ENCODE results near the gene PRUNE2. TPM values are rescaled to one million over a fixed set of nuclear protein-coding genes. Genes with fewer than 3 reads are reported as not detected.
A peak's percentile ranks its signal among the peaks of the same experiment; 100 is the strongest.

Gene PRUNE2
- total RNA-seq, 6 experiments from 2014 or later, result 1.4 to 3.3 (median 2.1) TPM

DNA sequence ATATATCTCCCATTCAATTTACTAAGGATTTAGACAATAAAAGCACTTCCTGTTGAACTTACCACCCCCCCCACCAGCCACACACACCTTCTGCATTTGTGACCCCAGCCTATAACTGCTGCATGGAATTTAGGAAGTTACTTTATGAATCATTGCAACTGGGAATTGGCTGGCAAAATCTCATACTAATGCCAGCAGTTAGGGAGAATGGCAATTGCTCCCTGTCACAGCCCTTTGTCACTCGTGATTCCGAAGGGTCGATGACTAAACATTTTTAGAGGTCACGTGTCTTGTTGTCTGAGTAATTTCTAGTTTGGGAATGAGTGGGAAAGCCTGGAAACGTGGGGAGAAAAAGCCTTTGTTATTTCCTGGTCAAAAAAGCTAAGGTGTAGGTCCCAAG, 188.3 kb downstream of the PRUNE2 start:
- no peaks in the 10 kb centered on the region for H3K27me3 ChIP-seq
- H3K9me3 ChIP-seq, result no peaks in the 10 kb centered on the region
- intact Hi-C loops (cut with DNase I), result no loop called here
- no peak overlapping the region for H3K4me3 ChIP-seq
- WGBS (ENCODE audit: insufficient coverage, low coverage, low lambda C conversion rate, missing lambda C conversion rate), result 12% methylated on average over 5 of the region's 5 CpGs
- TF ChIP-seq POLR2A (IDR thresholded peaks at IDR 0.05), result no peak
- TF ChIP-seq, protein P1, sequence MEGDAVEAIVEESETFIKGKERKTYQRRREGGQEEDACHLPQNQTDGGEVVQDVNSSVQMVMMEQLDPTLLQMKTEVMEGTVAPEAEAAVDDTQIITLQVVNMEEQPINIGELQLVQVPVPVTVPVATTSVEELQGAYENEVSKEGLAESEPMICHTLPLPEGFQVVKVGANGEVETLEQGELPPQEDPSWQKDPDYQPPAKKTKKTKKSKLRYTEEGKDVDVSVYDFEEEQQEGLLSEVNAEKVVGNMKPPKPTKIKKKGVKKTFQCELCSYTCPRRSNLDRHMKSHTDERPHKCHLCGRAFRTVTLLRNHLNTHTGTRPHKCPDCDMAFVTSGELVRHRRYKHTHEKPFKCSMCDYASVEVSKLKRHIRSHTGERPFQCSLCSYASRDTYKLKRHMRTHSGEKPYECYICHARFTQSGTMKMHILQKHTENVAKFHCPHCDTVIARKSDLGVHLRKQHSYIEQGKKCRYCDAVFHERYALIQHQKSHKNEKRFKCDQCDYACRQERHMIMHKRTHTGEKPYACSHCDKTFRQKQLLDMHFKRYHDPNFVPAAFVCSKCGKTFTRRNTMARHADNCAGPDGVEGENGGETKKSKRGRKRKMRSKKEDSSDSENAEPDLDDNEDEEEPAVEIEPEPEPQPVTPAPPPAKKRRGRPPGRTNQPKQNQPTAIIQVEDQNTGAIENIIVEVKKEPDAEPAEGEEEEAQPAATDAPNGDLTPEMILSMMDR (IDR thresholded peaks at IDR 0.05), result no peak
- no peaks in the 10 kb centered on the region for H3K36me3 ChIP-seq
- ATAC-seq (peak in 1 of 4 donors; percentile 53), DNase-seq (no peak)
- H3K27ac ChIP-seq, result no peak overlapping the region
- no peaks in the 10 kb centered on the region for H3K4me1 ChIP-seq

DNA sequence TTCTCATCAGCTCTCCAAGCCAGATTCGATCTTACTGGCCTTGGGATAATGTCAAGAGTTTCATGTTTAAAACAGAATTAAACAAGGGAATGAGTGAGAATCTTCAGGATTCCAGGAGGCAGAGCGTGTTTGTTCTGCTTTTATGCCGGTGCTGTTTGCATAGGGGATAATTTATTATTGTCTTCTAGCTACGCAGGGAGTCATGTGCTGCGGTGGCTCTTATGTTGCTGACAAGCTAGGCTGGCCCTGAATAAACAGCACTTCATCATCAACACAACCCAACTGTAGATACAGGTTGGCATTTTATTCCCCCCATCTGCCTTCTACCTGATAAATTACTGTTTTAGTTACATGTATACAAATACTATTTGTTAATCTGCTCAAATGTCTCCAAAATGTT, 188.7 kb downstream of the PRUNE2 start:
- Histone ChIP-seq H3K4me3 (no peak overlapping the region), H3K9me3 (no peaks in the 10 kb centered on the region), H3K36me3 (no peaks in the 10 kb centered on the region), H3K27me3 (no peaks in the 10 kb centered on the region), H3K4me1 (no peaks in the 10 kb centered on the region), H3K27ac (no peak overlapping the region)
- intact Hi-C loops (cut with DNase I), result no loop called here
- DNase-seq (no peak), ATAC-seq (no peak)
- WGBS (ENCODE audit: insufficient coverage, low coverage, low lambda C conversion rate, missing lambda C conversion rate), result 42% methylated on average over 3 of the region's 5 CpGs
- no peak for TF ChIP-seq POLR2A (IDR thresholded peaks at IDR 0.05)
- TF ChIP-seq, protein P1 (IDR thresholded peaks at IDR 0.05), result no peak

DNA sequence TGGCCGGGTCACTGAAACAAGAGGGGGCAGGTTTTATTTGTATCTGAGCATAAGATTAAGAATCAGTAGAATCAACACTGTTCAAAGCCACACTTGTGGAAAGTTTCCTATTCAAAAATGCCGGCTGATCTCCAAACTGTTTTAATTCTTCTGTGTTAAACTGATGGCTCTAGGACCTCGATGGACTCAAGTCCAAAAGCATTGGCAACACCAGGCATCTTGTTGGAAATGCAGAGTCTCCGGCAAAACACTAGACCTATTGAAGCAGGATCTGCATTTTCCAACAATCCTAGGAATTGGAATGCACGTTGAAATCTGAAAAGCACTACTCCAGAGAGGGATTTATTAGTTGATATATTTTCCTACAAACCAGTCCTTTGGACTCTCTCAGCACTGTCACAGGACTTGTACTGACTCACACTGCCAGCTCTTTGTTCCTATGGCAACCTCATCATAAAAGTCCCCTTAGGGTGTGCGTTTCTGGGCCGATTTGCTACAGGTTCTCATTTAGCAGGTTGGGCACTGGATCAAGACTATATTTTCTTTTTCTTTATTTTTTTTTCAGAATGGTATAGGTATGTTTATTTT, 189.7 kb downstream of the PRUNE2 start:
- Histone ChIP-seq H3K9me3 (no peaks in the 10 kb centered on the region), H3K4me1 (no peaks in the 10 kb centered on the region), H3K27me3 (no peaks in the 10 kb centered on the region), H3K4me3 (no peak overlapping the region), H3K27ac (no peak overlapping the region), H3K36me3 (no peaks in the 10 kb centered on the region)
- 56% methylated on average over 7 of the region's 7 CpGs for WGBS (ENCODE audit: insufficient coverage, low coverage, low lambda C conversion rate, missing lambda C conversion rate)
- ATAC-seq (no peak), DNase-seq (no peak)
- intact Hi-C loops (cut with DNase I), result no loop called here
- TF ChIP-seq, protein P1 (IDR thresholded peaks at IDR 0.05), result no peak
- TF ChIP-seq POLR2A (IDR thresholded peaks at IDR 0.05), result no peak

- intact Hi-C loops (cut with DNase I), result no loop called here
- H3K27ac ChIP-seq, result no peak overlapping the region
- ATAC-seq, result no peak
- no peak for TF ChIP-seq POLR2A (IDR thresholded peaks at IDR 0.05)
- TF ChIP-seq, protein P1 (IDR thresholded peaks at IDR 0.05), result no peak
- no peak for DNase-seq
- H3K9me3 ChIP-seq, result no peaks in the 10 kb centered on the region
- no peak overlapping the region for H3K4me3 ChIP-seq
- no peaks in the 10 kb centered on the region for H3K36me3 ChIP-seq
- WGBS (ENCODE audit: insufficient coverage, low coverage, low lambda C conversion rate, missing lambda C conversion rate), result 43% methylated on average over 5 of the region's 5 CpGs
- H3K27me3 ChIP-seq, result no peaks in the 10 kb centered on the region
- no peaks in the 10 kb centered on the region for H3K4me1 ChIP-seq
These were observed 192.5 kb downstream of the PRUNE2 start for GRCh38 chr9:76713381-76713780.
